NCI-H82 treated with DMSO at 0.1 percent for 48 hours (cell line): ENCODE data around the gene PARVG.

Experiments used
- DNase-seq: peaks from one replicate; lab custom pipeline; 2025; ENCODE audit not compliant: unreplicated experiment; lab: John Stamatoyannopoulos, UW

PARVG gene

GRCh38 chr22:44180706-44181032, at the start of gene PARVG:
Gene PARVG, plus strand, starts transcription at chr22:44180925. Its CDS starts 2,405 bp downstream, at chr22:44183330.
- DNase-seq, result no peak

GRCh38 chr22:44131412-44131811, 49.3 kb upstream of the PARVG start:
- no peak for DNase-seq

GRCh38 chr22:44131989-44132685, 48.6 kb upstream of the PARVG start:
- no peak for DNase-seq

GRCh38 chr22:44132724-44133123, 48.0 kb upstream of the PARVG start:
- DNase-seq, result no peak

- DNase-seq, result no peak
Observed at GRCh38 chr22:44133161-44133560, 47.6 kb upstream of the PARVG start.

GRCh38 chr22:44133901-44134571, 46.7 kb upstream of the PARVG start:
- no peak for DNase-seq

- DNase-seq, result no peak
Observed at GRCh38 chr22:44136112-44136511, 44.6 kb upstream of the PARVG start.

GRCh38 chr22:44136786-44137185, 43.9 kb upstream of the PARVG start:
- no peak for DNase-seq

GRCh38 chr22:44137415-44137814, 43.3 kb upstream of the PARVG start:
- no peak for DNase-seq

- no peak for DNase-seq
Observed at GRCh38 chr22:44139773-44140172, 41.0 kb upstream of the PARVG start.

GRCh38 chr22:44142421-44143104, 38.2 kb upstream of the PARVG start:
- DNase-seq, result no peak

GRCh38 chr22:44143105-44143474, 37.6 kb upstream of the PARVG start:
- no peak for DNase-seq

GRCh38 chr22:44143579-44143978, 37.1 kb upstream of the PARVG start:
- DNase-seq, result no peak

- DNase-seq, result no peak
Observed at GRCh38 chr22:44144046-44144569, 36.6 kb upstream of the PARVG start.

GRCh38 chr22:44145544-44145943, 35.2 kb upstream of the PARVG start:
- no peak for DNase-seq

- no peak for DNase-seq
Observed at GRCh38 chr22:44146088-44146861, 34.5 kb upstream of the PARVG start.

GRCh38 chr22:44147008-44147645, 33.6 kb upstream of the PARVG start:
- DNase-seq, result no peak

- DNase-seq, result no peak
Observed at GRCh38 chr22:44147821-44148574, 32.7 kb upstream of the PARVG start.

- DNase-seq, result no peak
Observed at GRCh38 chr22:44151676-44152075, 29.0 kb upstream of the PARVG start.

- no peak for DNase-seq
Observed at GRCh38 chr22:44153710-44154109, 27.0 kb upstream of the PARVG start.
